Caco-2 (cell line): ENCODE measurements around the gene CLIP2. TPM values are rescaled to one million over a fixed set of nuclear protein-coding genes. Genes with fewer than 3 reads are reported as not detected.

Experiments
- BruUV-seq: library from RNA; stranded (reverse); fragments of 400-500 nt; replicated peaks from 2 replicates; lab custom pipeline; 2021; lab: Mats Ljungman, UMichigan
- CTCF ChIA-PET: fragments of 300-600 bp; sonication (Branson Sonifier 250); formaldehyde crosslinking; loops from one replicate; lab custom pipeline; 2022; ENCODE audit warnings: antibody characterized with exemption; lab: Charles Lee
- POLR2A ChIA-PET: fragments of 300-600 bp; sonication (Branson Sonifier 250); formaldehyde crosslinking; loops from one replicate; lab custom pipeline; 2022; ENCODE audit warnings: antibody characterized with exemption; lab: Charles Lee
- DNase-seq, 2 experiments: peaks; one replicate each; pipeline versions ENCODE4 v3.0.0 to v3.0.0-alpha.2; 2020 to 2022
- H3K27me3 ChIP-seq: replicated peaks from 2 replicates; pipeline ENCODE4 v1.6.0; 2011; ENCODE audit warnings: low read length; ENCODE audit not compliant: control insufficient read depth, insufficient read depth
- H3K36me3 ChIP-seq: 2 replicates; pipeline ENCODE4 v1.5.1; 2011; ENCODE audit warnings: low read length; ENCODE audit not compliant: control insufficient read depth, insufficient read depth
- H3K4me1 ChIP-seq: fragments of 250-450 bp; sonication (Bioruptor Pico); 2 replicates; pipeline ENCODE4 v1.5.1; 2020; ENCODE audit warnings: mild to moderate bottlenecking
- H3K4me3 ChIP-seq: 2 replicates; pipeline ENCODE4 v1.5.1; 2011; ENCODE audit warnings: low read depth, mild to moderate bottlenecking, control low read depth, low read length
- H3K9me3 ChIP-seq: fragments of 250-450 bp; sonication (Bioruptor Pico); 2 replicates; pipeline ENCODE4 v1.5.1; 2020; ENCODE audit warnings: mild to moderate bottlenecking, moderate library complexity
- H3K27ac Mint-ChIP-seq: one replicate; pipeline ENCODE4 v1.8.0; 2022; ENCODE audit warnings: mixed read lengths; ENCODE audit not compliant: unreplicated experiment
- H3K27me3 Mint-ChIP-seq: one replicate; pipeline ENCODE4 v1.8.0; 2022; ENCODE audit warnings: mixed read lengths; ENCODE audit not compliant: insufficient read depth, unreplicated experiment
- H3K36me3 Mint-ChIP-seq: one replicate; pipeline ENCODE4 v1.8.0; 2022; ENCODE audit warnings: mild to moderate bottlenecking, mixed read lengths; ENCODE audit not compliant: insufficient read depth, unreplicated experiment
- H3K4me1 Mint-ChIP-seq: one replicate; pipeline ENCODE4 v1.8.0; 2022; ENCODE audit warnings: low read depth, mixed read lengths; ENCODE audit not compliant: unreplicated experiment
- H3K4me3 Mint-ChIP-seq: one replicate; pipeline ENCODE4 v1.8.0; 2022; ENCODE audit warnings: mild to moderate bottlenecking, moderate library complexity, mixed read lengths; ENCODE audit not compliant: unreplicated experiment
- H3K9me3 Mint-ChIP-seq: one replicate; pipeline ENCODE4 v1.8.0; 2022; ENCODE audit warnings: mixed read lengths; ENCODE audit not compliant: unreplicated experiment
- intact Hi-C: fragments of 100-400 bp; cut with micrococcal nuclease; formaldehyde crosslinking; loops from one replicate; pipeline ENCODE4 v1.10.0; 2022; ENCODE audit not compliant: unreplicated experiment
- total RNA-seq: library from RNA; stranded (reverse); gene quantifications from 2 replicates; pipeline ENCODE4 v1.2.3, GENCODE V29; 2022
- TF ChIP-seq, protein P1 (sequence below), 2 experiments: fragments of 200-600 bp in 1 of 2; IDR thresholded peaks; 1 replicate in 1 of 2; 2 replicates in 1 of 2; pipeline versions ENCODE4 v1.5.1 to v1.8.0; 2011 to 2022; ENCODE audit warnings: antibody characterized with exemption in 1 of 2, control low read depth in 1 of 2, inconsistent platforms in 1 of 2, low read depth in 1 of 2, low read length in 1 of 2, mild to moderate bottlenecking in 1 of 2, moderate library complexity in 1 of 2; ENCODE audit not compliant: insufficient read depth in 1 of 2, severe bottlenecking in 1 of 2, unreplicated experiment in 1 of 2

CLIP2 gene
- total RNA-seq, 1 experiment from 2014 or later = 19.5 TPM

DNA sequence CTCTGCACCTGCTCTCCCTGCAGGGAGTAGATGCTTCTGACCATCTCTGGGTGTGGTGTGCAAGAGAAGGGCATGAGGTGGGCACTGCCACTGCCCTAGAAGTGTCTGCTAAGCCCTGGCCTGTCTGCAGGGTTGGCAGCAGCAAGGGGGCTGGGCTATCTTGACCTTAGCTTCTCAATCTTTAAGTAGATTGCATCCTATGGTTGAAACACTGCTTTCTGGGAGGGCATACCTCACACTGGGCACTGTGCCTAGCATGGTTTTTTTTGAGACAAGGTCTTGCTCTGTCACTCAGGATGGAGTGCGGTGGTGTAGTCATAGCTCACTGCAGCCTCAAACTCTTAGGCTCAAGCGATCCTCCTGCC lies 54.9 kb downstream of the CLIP2 start:
- BruUV-seq = no TSS peak
- Mint-ChIP-seq H3K27me3 (no peaks in the 10 kb centered on the region), H3K36me3 (peaks cover 34% of the 10 kb centered on the region), H3K4me1 (no peaks in the 10 kb centered on the region), H3K9me3 (no peaks in the 10 kb centered on the region), H3K4me3 (no peak overlapping the region), H3K27ac (no peak overlapping the region)
- Histone ChIP-seq H3K27me3 (no peaks in the 10 kb centered on the region), H3K9me3 (no peaks in the 10 kb centered on the region), H3K4me1 (no peaks in the 10 kb centered on the region), H3K36me3 (no peaks in the 10 kb centered on the region), H3K4me3 (no peak overlapping the region)
- ChIA-PET CTCF (no interaction called here), POLR2A (no interaction called here)
- TF ChIP-seq, protein P1, sequence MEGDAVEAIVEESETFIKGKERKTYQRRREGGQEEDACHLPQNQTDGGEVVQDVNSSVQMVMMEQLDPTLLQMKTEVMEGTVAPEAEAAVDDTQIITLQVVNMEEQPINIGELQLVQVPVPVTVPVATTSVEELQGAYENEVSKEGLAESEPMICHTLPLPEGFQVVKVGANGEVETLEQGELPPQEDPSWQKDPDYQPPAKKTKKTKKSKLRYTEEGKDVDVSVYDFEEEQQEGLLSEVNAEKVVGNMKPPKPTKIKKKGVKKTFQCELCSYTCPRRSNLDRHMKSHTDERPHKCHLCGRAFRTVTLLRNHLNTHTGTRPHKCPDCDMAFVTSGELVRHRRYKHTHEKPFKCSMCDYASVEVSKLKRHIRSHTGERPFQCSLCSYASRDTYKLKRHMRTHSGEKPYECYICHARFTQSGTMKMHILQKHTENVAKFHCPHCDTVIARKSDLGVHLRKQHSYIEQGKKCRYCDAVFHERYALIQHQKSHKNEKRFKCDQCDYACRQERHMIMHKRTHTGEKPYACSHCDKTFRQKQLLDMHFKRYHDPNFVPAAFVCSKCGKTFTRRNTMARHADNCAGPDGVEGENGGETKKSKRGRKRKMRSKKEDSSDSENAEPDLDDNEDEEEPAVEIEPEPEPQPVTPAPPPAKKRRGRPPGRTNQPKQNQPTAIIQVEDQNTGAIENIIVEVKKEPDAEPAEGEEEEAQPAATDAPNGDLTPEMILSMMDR (IDR thresholded peaks at IDR 0.05; ENCODE audit: insufficient read depth in 1 of 2, low read depth in 1 of 2, low read length in 1 of 2, severe bottlenecking in 1 of 2, unreplicated experiment in 1 of 2) = no peak
- no peak for DNase-seq
- intact Hi-C loops = no loop called here

DNA sequence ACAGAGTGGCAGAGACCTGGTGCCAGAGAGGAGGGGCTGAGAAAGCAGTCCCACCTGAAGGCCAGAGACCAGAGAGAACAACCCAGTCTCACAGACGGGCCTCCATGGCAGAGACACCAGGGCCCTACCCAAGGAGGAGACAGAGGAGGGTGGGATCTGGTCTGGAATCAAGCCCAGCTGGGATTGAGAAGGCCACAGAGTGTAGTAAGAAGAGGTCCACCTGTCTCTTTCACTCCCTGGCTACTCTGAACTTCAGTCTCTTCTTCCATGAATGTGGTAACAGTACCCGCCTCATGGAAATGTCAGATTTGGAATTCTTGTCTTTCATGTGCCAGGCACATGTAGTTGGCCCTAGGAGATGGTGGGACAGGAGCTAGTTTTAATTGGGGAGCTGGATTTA lies 55.6 kb downstream of the CLIP2 start:
- Mint-ChIP-seq H3K4me1 (no peaks in the 10 kb centered on the region), H3K36me3 (peaks cover 34% of the 10 kb centered on the region), H3K27me3 (no peaks in the 10 kb centered on the region), H3K9me3 (no peaks in the 10 kb centered on the region), H3K27ac (no peak overlapping the region), H3K4me3 (no peak overlapping the region)
- H3K4me3 ChIP-seq = no peak overlapping the region
- no peak for DNase-seq
- POLR2A ChIA-PET = no interaction called here
- H3K4me1 ChIP-seq = no peaks in the 10 kb centered on the region
- CTCF ChIA-PET = no interaction called here
- BruUV-seq = no TSS peak
- no peaks in the 10 kb centered on the region for H3K27me3 ChIP-seq
- no peaks in the 10 kb centered on the region for H3K9me3 ChIP-seq
- intact Hi-C loops = no loop called here
- H3K36me3 ChIP-seq = no peaks in the 10 kb centered on the region
- TF ChIP-seq, protein P1 (IDR thresholded peaks at IDR 0.05; ENCODE audit: insufficient read depth in 1 of 2, low read depth in 1 of 2, low read length in 1 of 2, severe bottlenecking in 1 of 2, unreplicated experiment in 1 of 2) = no peak

DNA sequence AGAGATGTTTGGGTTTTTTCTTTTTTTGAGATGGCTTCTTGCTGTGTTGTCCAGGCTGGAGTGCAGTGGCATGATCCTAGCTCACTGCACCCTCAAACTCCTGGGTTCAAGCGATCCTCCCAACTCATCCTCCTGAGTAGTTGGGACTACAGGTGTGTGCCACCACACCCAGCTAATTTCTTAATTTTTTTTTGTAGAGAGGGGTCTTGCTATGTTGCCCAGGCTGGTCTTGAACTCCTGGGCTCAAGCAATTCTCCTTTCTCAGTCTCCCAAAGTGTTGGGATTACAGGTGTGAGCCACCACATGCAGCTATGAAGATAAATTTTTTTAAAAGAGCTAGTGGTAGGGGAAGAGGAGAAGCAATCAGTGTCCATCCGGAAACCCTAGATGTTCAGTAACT lies 56.8 kb downstream of the CLIP2 start:
- H3K36me3 ChIP-seq = no peaks in the 10 kb centered on the region
- no peaks in the 10 kb centered on the region for H3K27me3 ChIP-seq
- Mint-ChIP-seq H3K36me3 (peaks cover 36% of the 10 kb centered on the region), H3K4me1 (no peaks in the 10 kb centered on the region), H3K27ac (no peak overlapping the region), H3K27me3 (no peaks in the 10 kb centered on the region), H3K9me3 (no peaks in the 10 kb centered on the region), H3K4me3 (no peak overlapping the region)
- no TSS peak for BruUV-seq
- DNase-seq = no peak
- TF ChIP-seq, protein P1 (IDR thresholded peaks at IDR 0.05; ENCODE audit: insufficient read depth in 1 of 2, low read depth in 1 of 2, low read length in 1 of 2, severe bottlenecking in 1 of 2, unreplicated experiment in 1 of 2) = no peak
- no peaks in the 10 kb centered on the region for H3K4me1 ChIP-seq
- no peak overlapping the region for H3K4me3 ChIP-seq
- H3K9me3 ChIP-seq = no peaks in the 10 kb centered on the region
- ChIA-PET POLR2A (no interaction called here), CTCF (no interaction called here)
- intact Hi-C loops = no loop called here
